ENCODE data around the gene PTPRQ. TPM values are rescaled to one million over a fixed set of nuclear protein-coding genes. Genes with fewer than 3 reads are reported as not detected.
A peak's percentile ranks its signal among the peaks of the same experiment; 100 is the strongest.

PTPRQ gene
- polyA plus RNA-seq, 1 of the 3 experiments (the other 2 are of a cell fraction), result 0.46 TPM

- WGBS (ENCODE audit: low lambda C conversion rate), result 10% methylated on average over 2 of the region's 2 CpGs
- POLR2A ChIA-PET, result no interaction called here
- CTCF ChIA-PET, result no interaction called here
These were observed 197.9 kb downstream of the PTPRQ start for GRCh38 chr12:80641936-80642335.

GRCh38 chr12:80643961-80644360 lies 199.9 kb downstream of the PTPRQ start:
- POLR2A ChIA-PET, result no interaction called here
- peaks cover 2% of the 10 kb centered on the region for H3F3A ChIP-seq (replicated peaks; ENCODE audit: insufficient read depth)
- 7% methylated on average over 2 of the region's 2 CpGs for WGBS (ENCODE audit: low lambda C conversion rate)
- no peak overlapping the region for H2AFZ ChIP-seq (ENCODE audit: low read depth)
- no peaks in the 10 kb centered on the region for H3K36me3 ChIP-seq (replicated peaks in 1 of 2; ENCODE audit: control insufficient read depth in 1 of 2, insufficient read depth in 2 of 2, low read length in 1 of 2)
- no peak overlapping the region for H3K4me3 ChIP-seq (ENCODE audit: low read depth in 2 of 2, low read length in 1 of 2)
- H3K9me3 ChIP-seq, result no peaks in the 10 kb centered on the region
- TF ChIP-seq FOXM1 (IDR thresholded peaks at IDR 0.05; ENCODE audit: low read depth) (no peak), ZBTB33 (IDR thresholded peaks at IDR 0.05; ENCODE audit: borderline replicate concordance, low read depth) (no peak), TAF1 (IDR thresholded peaks at IDR 0.05; ENCODE audit: borderline replicate concordance, low read depth, low read length) (no peak), SMC3 (IDR thresholded peaks at IDR 0.05; ENCODE audit: low read depth, low read length) (no peak), YY1 (IDR thresholded peaks at IDR 0.05; ENCODE audit: low read depth) (no peak)
- H3K79me2 ChIP-seq (ENCODE audit: insufficient read depth), result no peaks in the 10 kb centered on the region
- H3K9me2 ChIP-seq, result no peaks in the 10 kb centered on the region
- no peak overlapping the region for H3K9ac ChIP-seq
- H3K27ac ChIP-seq (ENCODE audit: low read depth in 2 of 2, low read length in 1 of 2), result no peak overlapping the region
- DNase-seq, result no peak
- CTCF ChIA-PET, result no interaction called here
- no peak overlapping the region for H3K4me2 ChIP-seq
- peaks cover 25% of the 10 kb centered on the region; the same call in 1 of the 2 replicates for H3K27me3 ChIP-seq (ENCODE audit: insufficient read depth)
- no peaks in the 10 kb centered on the region for H4K20me1 ChIP-seq (ENCODE audit: insufficient read depth)
- no peaks in the 10 kb centered on the region for H3K4me1 ChIP-seq (ENCODE audit: control insufficient read depth in 1 of 2, insufficient read depth in 2 of 2, low read depth in 1 of 2, low read length in 1 of 2)

More at GRCh38 chr12:80641936-80642335, 197.9 kb downstream of the PTPRQ start:
- Histone ChIP-seq H3K9ac (no peak overlapping the region), H3K4me2 (no peak overlapping the region), H3K36me3 (replicated peaks in 1 of 2; ENCODE audit: control insufficient read depth in 1 of 2, insufficient read depth in 2 of 2, low read length in 1 of 2) (no peaks in the 10 kb centered on the region), H4K20me1 (ENCODE audit: insufficient read depth) (no peaks in the 10 kb centered on the region), H3K9me3 (no peaks in the 10 kb centered on the region), H3K9me2 (no peaks in the 10 kb centered on the region), H3K79me2 (ENCODE audit: insufficient read depth) (no peaks in the 10 kb centered on the region), H3F3A (replicated peaks; ENCODE audit: insufficient read depth) (no peaks in the 10 kb centered on the region), H2AFZ (ENCODE audit: low read depth) (no peak overlapping the region), H3K4me1 (ENCODE audit: control insufficient read depth in 1 of 2, insufficient read depth in 2 of 2, low read depth in 1 of 2, low read length in 1 of 2) (no peaks in the 10 kb centered on the region), H3K27me3 (ENCODE audit: insufficient read depth) (peaks cover 25% of the 10 kb centered on the region; the same call in 1 of the 2 replicates), H3K27ac (ENCODE audit: low read depth in 2 of 2, low read length in 1 of 2) (no peak overlapping the region), H3K4me3 (ENCODE audit: low read depth in 2 of 2, low read length in 1 of 2) (no peak overlapping the region)
- DNase-seq, result no peak
- no peak for TF ChIP-seq CHD2 (IDR thresholded peaks at IDR 0.05; ENCODE audit: low read length, partially characterized antibody)
- TF ChIP-seq MXI1 (IDR thresholded peaks at IDR 0.05; ENCODE audit: low read depth, low read length), result no peak
- no peak for TF ChIP-seq GABPA (IDR thresholded peaks at IDR 0.05; ENCODE audit: low read depth)
- no peak for TF ChIP-seq TAF1 (IDR thresholded peaks at IDR 0.05; ENCODE audit: borderline replicate concordance, low read depth, low read length)

- H3F3A ChIP-seq (replicated peaks; ENCODE audit: insufficient read depth), result peaks cover 9% of the 10 kb centered on the region
These were observed 204.8 kb downstream of the PTPRQ start for GRCh38 chr12:80648881-80649280.

More at GRCh38 chr12:80648881-80649280, 204.8 kb downstream of the PTPRQ start:
- Histone ChIP-seq H3K4me2 (no peak overlapping the region), H2AFZ (ENCODE audit: low read depth) (no peak overlapping the region; the same call in 1 of the 2 replicates), H4K20me1 (ENCODE audit: insufficient read depth) (no peaks in the 10 kb centered on the region), H3K9me2 (no peaks in the 10 kb centered on the region), H3K9me3 (no peaks in the 10 kb centered on the region), H3K36me3 (replicated peaks in 1 of 2; ENCODE audit: control insufficient read depth in 1 of 2, insufficient read depth in 2 of 2, low read length in 1 of 2) (no peaks in the 10 kb centered on the region), H3K4me3 (ENCODE audit: low read depth in 2 of 2, low read length in 1 of 2) (no peak overlapping the region), H3K9ac (no peak overlapping the region), H3K27ac (ENCODE audit: low read depth in 2 of 2, low read length in 1 of 2) (0 out of 4 replicates have a peak overlapping the region, but pooled peaks of 1 of the 2 experiments have one; percentile 20), H3K79me2 (ENCODE audit: insufficient read depth) (no peaks in the 10 kb centered on the region), H3K27me3 (ENCODE audit: insufficient read depth) (peaks cover under 1% of the 10 kb centered on the region; the same call in 1 of the 2 replicates), H3K4me1 (ENCODE audit: control insufficient read depth in 1 of 2, insufficient read depth in 2 of 2, low read depth in 1 of 2, low read length in 1 of 2) (no peaks in the 10 kb centered on the region)
- DNase-seq, result no peak
- POLR2A ChIA-PET, result no interaction called here
- TF ChIP-seq TEAD4 (IDR thresholded peaks at IDR 0.05; ENCODE audit: borderline replicate concordance, insufficient read depth), result no peak
- peak; percentile 34; the same call in 1 of the 2 replicates for TF ChIP-seq JUND (IDR thresholded peaks at IDR 0.05)
- TF ChIP-seq PBX3 (IDR thresholded peaks at IDR 0.05), result peak; percentile 39
- TF ChIP-seq FOSL2 (IDR thresholded peaks at IDR 0.05; ENCODE audit: borderline replicate concordance, low read depth), result peak; percentile 39; the same call in 1 of the 2 replicates
- WGBS (ENCODE audit: low lambda C conversion rate), result 5% methylated on average over 1 of the region's 1 CpG
- CTCF ChIA-PET, result no interaction called here

All from SK-N-SH (cell line).